HG02884 (cell line): ENCODE measurements around the gene SLC25A30.
"Not testable (repeated sequence)": the region's sequence is repeated elsewhere in the genome, so short reads cannot be mapped to it uniquely, and the experiment has no call there.

ENCODE experiments used
- ATAC-seq: cut with Tn5 transposase; IDR thresholded peaks from one replicate; pipeline ENCODE4 v1.9.1; 2021; ENCODE audit warnings: mild to moderate bottlenecking, moderate library complexity; ENCODE audit not compliant: unreplicated experiment

The SLC25A30 gene

GRCh38 chr13:45433381-45433790, 15.2 kb upstream of the SLC25A30 start:
- no peak for ATAC-seq

DNA sequence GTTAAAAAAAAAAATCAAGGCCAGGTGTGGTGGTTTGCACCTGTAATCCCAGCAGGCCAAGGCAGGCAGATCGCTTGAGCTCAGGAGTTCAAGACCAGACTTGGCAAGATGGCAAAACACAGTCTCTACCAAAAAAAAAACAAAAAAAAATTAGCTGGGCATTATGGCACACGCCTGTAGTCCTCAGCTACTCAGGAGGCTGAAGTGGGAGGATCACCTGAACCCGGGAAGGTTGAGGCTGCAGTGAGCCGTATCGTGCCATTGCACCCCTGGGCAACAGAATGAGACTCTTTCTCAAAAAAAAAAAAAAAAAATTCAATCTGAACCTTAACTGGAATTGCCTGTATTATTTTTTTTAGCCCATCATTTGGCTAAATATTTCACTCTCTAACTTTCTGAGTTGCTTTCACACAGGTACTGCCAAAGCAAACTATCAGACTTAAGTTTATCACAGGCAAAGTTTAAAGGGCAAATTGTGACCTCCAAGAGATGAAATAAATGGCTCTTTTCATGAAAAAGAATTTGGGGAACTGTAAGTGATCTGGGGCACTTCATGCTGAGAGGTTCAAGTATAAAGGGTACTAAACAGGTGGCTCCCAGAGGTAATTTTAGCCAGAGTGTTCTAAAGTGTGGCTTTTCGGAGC, 14.7 kb upstream of the SLC25A30 start:
- no peak for ATAC-seq

DNA sequence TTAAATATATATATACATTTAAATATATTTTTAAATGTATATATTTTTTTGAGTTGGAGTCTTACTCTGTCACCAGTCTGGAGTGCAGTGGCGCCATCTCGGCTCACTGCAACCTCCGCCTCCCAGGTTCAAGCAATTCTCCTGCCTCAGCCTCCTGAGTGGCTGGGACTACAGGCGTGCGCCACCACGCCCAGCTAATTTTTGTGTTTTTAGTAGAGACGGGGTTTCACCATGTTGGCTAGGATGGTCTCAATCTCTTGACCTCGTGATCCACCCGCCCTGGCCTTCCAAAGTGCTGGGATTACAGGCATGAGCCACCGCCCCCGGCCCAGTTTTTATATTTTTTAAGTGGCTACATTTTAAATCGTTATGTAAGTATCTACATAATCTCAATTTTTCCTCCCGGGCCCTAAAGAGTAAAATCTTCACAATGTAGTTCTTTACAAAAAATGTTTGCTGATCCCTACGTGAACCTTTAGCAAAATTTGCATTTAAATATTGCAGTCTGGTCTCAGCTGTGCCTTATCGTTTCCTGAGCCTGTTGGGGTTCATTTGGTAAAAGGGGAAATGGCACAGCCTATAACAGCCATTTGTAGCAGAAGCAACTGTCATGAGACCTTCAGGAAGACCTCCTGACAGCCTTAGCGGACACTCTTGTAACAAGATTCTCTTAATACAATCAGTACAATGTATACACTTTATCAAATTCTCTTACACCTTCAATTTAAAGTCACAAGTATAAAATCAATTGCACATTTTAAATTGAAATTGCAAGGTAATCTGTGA, 8.1 kb upstream of the SLC25A30 start:
- ATAC-seq, result not testable (repeated sequence)

DNA sequence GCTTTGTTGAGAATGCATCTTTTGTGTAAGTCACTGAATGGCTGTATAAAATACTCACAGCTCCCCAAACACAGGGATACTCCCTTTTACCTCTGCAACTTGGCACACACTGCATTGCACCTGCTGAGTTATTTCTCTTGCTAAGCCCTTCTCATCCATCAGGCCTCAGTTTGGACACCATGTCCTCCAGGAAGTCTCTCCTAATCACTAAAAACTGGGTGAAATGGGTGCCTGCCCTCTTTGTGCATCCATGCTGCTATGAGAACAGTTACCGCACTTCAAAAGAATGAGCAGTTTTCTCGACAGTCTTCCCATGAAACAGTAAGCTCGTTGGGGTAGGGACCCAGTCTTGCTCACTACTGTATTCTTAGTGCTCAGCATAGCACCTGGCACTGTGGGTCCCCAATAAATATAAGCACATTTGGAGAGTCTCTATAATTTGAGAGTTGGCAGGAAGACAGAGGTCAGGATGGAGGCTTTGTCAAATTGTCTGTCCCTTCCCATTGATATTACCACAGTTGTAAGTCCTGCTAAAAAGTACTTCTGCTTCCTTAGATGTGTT, 4.6 kb upstream of the SLC25A30 start:
- no peak for ATAC-seq

DNA sequence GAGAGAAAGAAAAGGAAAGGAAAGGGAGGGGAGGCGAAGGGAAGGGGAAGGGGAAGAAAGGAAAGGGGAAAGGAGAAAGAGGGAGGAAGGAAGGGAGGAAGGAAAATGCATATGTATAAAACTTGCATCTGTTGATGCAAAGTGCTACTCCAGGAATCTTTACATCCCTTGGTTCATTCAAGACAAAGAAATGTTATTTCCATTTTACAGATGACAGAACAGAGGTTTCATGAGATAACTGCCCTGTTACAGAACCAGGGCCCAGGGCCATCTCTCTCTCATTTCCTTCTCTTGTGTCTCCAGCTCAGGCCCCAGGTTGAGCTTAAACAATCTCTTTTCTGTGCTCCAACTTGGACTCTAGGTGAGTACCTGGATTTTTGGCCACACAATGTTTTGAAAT, 1.8 kb upstream of the SLC25A30 start:
- no peak for ATAC-seq

- not testable (repeated sequence) for ATAC-seq
These were observed 1.2 kb upstream of the SLC25A30 start for GRCh38 chr13:45419389-45419788.

GRCh38 chr13:45416516-45417128, 1.6 kb downstream of the SLC25A30 start:
- ATAC-seq, result no peak

DNA sequence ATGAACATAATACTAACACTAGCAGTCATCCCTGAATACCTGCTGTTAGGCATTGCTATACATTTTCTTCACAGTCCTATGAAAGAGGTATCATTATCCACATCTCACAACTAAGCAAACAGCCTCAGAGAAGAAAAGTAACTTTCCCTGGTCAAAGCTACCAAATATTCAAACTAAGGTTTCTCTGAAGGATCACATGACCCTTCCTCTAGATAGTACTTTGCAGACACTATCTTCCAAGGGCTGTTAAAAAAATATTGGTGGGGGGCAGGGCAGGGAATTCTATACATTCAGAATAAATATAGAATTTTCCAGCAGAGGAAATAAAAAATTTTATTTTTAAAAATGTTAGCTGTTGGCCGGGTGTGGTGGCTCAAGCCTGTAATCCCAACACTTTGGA, 3.1 kb downstream of the SLC25A30 start:
- ATAC-seq, result no peak

- ATAC-seq, result no peak
These were observed 4.3 kb downstream of the SLC25A30 start for GRCh38 chr13:45413826-45414307.

- no peak for ATAC-seq
These were observed 5.7 kb downstream of the SLC25A30 start for GRCh38 chr13:45412274-45413049.

DNA sequence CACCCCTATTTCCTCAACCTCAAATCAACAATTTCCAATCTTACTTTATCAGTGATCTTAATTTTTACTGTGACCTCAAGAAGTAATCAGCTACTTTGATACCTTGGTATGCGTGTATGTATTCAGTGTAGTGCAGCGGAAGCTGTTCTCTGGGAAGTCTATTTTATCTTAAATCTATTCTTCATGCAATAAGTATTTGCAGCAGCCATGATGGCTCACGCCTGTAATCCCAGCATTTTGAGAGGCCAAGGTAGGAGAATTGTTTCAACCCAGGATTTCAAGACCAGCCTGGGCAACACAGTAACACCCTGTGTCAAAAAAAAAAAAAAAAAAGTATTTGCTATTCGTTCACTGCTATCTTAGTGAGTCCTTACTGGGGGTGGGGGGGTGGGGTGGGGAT, 6.5 kb downstream of the SLC25A30 start:
- no peak for ATAC-seq

DNA sequence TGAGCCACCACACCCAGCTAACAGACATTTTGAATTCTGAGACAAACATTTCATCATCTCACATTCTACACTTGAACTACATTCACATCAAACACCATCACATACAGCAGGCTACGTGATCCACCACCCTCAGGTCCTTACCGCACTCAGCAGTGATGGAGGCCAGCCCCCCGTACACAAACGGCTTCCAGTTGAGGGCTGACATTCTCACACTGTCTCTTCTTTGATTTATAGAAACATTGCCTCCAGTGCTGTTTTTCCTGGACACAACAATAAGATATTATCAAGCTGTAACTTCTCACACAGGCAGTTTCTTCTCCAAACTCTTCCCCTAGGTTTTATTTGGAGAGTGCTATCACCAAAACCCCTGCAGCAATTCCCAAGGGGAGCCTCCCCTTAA, 7.0 kb downstream of the SLC25A30 start:
- ATAC-seq, result no peak

DNA sequence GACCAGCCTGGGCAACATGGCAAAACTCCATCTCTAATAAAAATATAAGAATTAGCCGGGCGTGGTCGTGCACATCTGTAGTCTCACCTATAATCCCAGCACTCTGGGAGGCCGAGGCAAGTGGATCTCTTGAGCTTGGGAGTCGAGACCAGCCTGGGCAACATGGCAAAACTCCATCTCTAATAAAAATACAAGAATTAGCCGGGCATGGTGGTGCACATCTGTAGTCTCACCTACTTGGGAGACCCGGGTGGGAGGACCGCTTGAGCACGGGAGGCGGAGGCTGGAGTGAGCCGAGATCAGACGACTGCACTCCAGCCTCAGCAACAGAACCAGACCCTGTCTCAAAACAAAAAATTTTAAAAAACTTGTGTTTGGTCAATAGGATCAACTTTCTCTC, 7.7 kb downstream of the SLC25A30 start:
- ATAC-seq, result no peak

GRCh38 chr13:45410001-45410400, 8.2 kb downstream of the SLC25A30 start:
- ATAC-seq, result no peak

DNA sequence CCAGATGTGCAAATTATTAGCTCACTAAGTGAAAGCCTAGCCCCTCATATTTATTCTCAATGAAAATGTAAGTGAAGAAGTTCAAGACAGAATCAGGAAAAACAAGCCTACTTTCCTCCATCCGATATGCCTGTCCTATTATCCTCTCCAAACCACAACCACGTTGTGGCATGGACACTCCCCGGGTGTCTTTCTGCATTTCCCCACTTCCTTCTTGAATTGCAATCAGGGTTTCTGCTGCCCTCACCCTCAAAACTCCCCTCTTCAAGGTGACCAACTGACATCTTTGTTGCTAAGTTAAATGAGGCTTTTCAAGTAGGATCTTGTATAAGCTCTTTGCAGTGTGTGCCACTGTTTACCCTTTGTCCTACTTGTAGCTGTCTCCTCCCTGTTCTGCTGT, 11.8 kb downstream of the SLC25A30 start:
- no peak for ATAC-seq

GRCh38 chr13:45403081-45403480, 15.1 kb downstream of the SLC25A30 start:
- no peak for ATAC-seq

DNA sequence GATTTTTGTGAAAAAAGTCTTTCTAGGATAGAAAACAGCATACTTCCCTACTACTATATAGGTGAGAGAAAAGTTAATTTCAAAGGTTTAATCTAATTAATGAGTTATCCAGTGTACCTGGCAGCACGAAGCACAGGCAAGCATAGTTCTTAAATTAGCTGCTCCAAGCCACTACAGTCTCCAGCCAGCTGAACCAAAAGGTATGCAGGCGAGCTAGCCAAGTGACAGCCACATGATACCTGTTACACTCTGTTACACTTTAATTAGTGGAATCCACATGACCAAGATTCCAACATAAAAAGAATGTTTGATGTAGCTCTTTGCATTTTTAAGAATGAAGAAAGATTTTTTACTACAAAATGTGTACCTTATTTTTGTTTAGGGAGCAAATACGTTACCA, 15.5 kb downstream of the SLC25A30 start:
- no peak for ATAC-seq

DNA sequence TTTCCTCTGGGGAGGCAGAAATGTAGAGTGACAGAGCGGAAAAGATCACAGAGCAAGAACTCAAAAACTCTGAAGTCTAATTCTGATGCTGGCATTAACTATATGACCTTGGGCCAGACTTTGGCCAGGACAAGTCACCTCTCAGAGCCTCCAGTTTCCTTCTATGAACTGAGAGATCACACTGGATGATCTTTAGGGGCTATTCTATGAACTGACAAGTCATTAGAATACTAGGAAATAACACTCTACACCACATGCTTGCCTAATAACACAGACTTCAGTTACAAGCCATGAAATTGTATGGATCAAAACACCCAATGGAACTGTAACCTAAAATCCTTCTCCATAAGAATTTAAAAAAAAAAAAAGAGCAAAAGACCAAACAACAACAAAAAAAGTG, 16.9 kb downstream of the SLC25A30 start:
- ATAC-seq, result no peak

GRCh38 chr13:45398877-45399276, 19.3 kb downstream of the SLC25A30 start:
- no peak for ATAC-seq

DNA sequence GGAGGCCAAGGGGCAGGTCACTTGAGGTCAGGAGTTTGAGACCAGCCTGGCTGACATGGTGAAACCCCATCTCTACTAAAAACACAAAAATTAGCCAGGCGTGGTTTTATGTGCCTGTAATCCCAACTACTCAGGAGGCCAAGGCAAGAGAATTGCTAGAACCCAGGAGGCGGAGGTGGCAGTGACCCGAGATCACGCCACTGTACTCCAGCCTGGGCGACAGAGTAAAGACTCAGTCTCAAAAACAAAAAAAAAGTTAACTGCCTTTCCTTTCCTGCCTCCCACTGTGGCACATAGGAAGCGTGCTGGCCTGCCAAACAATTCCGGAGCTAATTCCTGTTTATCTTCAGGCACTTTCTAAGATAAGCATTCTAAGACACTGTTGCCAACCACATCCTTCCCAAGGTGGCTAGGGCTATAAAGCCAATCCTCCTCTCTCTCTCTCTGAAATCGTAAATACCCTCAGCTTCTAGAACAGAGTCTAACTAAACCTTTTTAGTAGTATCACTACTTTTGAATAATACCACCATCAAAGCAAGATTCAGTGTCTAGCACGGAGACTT, 21.6 kb downstream of the SLC25A30 start:
- no peak for ATAC-seq
